CD4-positive, alpha-beta T cell treated with Interferon alpha-2 for 1 hour (primary cell): ENCODE data around the gene GAB1.

Source experiments
- DNase-seq, 2 donors: peaks; one replicate each; pipeline ENCODE4 v3.0.0-alpha.2; 2020 to 2022

Gene GAB1

GRCh38 chr4:143424276-143424675, 87.6 kb downstream of the GAB1 start:
- no peak for DNase-seq

GRCh38 chr4:143431526-143432257, 95.0 kb downstream of the GAB1 start:
- no peak for DNase-seq

GRCh38 chr4:143432258-143432591, 95.5 kb downstream of the GAB1 start:
- DNase-seq: no peak

- DNase-seq: no peak
These were observed 96.6 kb downstream of the GAB1 start for GRCh38 chr4:143433231-143433630.

- DNase-seq: no peak
These were observed 99.3 kb downstream of the GAB1 start for GRCh38 chr4:143435955-143436354.

GRCh38 chr4:143437476-143437875, 100.8 kb downstream of the GAB1 start:
- DNase-seq: no peak

GRCh38 chr4:143437937-143438336, 101.3 kb downstream of the GAB1 start:
- DNase-seq: no peak

- DNase-seq: no peak
These were observed 102.0 kb downstream of the GAB1 start for GRCh38 chr4:143438710-143439109.

- DNase-seq: no peak
These were observed 104.4 kb downstream of the GAB1 start for GRCh38 chr4:143441109-143441508.

GRCh38 chr4:143441678-143442077, 105.0 kb downstream of the GAB1 start:
- no peak for DNase-seq

- no peak for DNase-seq
These were observed 107.1 kb downstream of the GAB1 start for GRCh38 chr4:143443728-143444127.

- DNase-seq: no peak
These were observed 114.5 kb downstream of the GAB1 start for GRCh38 chr4:143451186-143451585.

GRCh38 chr4:143455211-143455610, 118.5 kb downstream of the GAB1 start:
- DNase-seq: no peak

GRCh38 chr4:143458966-143459365, 122.3 kb downstream of the GAB1 start:
- DNase-seq: no peak

- no peak for DNase-seq
These were observed 136.9 kb downstream of the GAB1 start for GRCh38 chr4:143473334-143474126.

- no peak for DNase-seq
These were observed 140.8 kb downstream of the GAB1 start for GRCh38 chr4:143477487-143477886.

GRCh38 chr4:143481361-143481760, 144.7 kb downstream of the GAB1 start:
- no peak for DNase-seq

GRCh38 chr4:143482840-143483239, 146.2 kb downstream of the GAB1 start:
- DNase-seq: peak in 1 of 2 donors; percentile 9

- no peak for DNase-seq
These were observed 149.6 kb downstream of the GAB1 start for GRCh38 chr4:143486314-143486713.

GRCh38 chr4:143488687-143489086, 152.0 kb downstream of the GAB1 start:
- DNase-seq: no peak

- no peak for DNase-seq
These were observed 152.4 kb downstream of the GAB1 start for GRCh38 chr4:143489106-143489505.

GRCh38 chr4:143498021-143498420, 161.3 kb downstream of the GAB1 start:
- no peak for DNase-seq

- no peak for DNase-seq
These were observed 165.6 kb downstream of the GAB1 start for GRCh38 chr4:143502231-143502630.

- DNase-seq: no peak
These were observed 169.4 kb downstream of the GAB1 start for GRCh38 chr4:143506031-143506430.

- no peak for DNase-seq
These were observed 175.2 kb downstream of the GAB1 start for GRCh38 chr4:143511906-143512305.
